ENCODE data around the gene TGFA. TPM values are rescaled to one million over a fixed set of nuclear protein-coding genes. Genes with fewer than 3 reads are reported as not detected.

The TGFA gene
- total and polyA plus RNA-seq, 11 donors = 0.50 to 4.9 (median 1.0) TPM

GRCh38 chr2:70560040-70560439, 6.4 kb upstream of the TGFA start:
- no peaks in the 10 kb centered on the region for H3K9me3 ChIP-seq
- intact Hi-C loops (cut with DNase I) = no loop called here
- TF ChIP-seq POLR2A (IDR thresholded peaks at IDR 0.05) (no peak), CTCF (IDR thresholded peaks at IDR 0.05) (no peak)
- ATAC-seq (no peak), DNase-seq (no peak)
- no peak overlapping the region for H3K27ac ChIP-seq
- H3K4me3 ChIP-seq = no peak overlapping the region
- no peaks in the 10 kb centered on the region for H3K4me1 ChIP-seq
- no peaks in the 10 kb centered on the region for H3K36me3 ChIP-seq
- 79 to 92% (median 84%) methylated on average over 2 of the region's 2 CpGs for WGBS, 4 donors
- peaks cover 0 to 44% (median 6%) of the 10 kb centered on the region in 9 donors for H3K27me3 ChIP-seq

GRCh38 chr2:70558195-70558808, 4.7 kb upstream of the TGFA start:
- DNase-seq (no peak), ATAC-seq (no peak)
- WGBS, 4 donors = 48 to 61% (median 59%) methylated on average over 5 of the region's 5 CpGs
- no peak overlapping the region for H3K27ac ChIP-seq
- peaks cover 0 to 12% (median 6%) of the 10 kb centered on the region in 12 donors for H3K4me1 ChIP-seq
- intact Hi-C loops (cut with DNase I) = loop anchor here in 3 of 10 donors (5.0 to 10.0 kb wide), 3 partner anchors 56 to 214 kb away; no protein-coding TSS in a partner anchor
- no peaks in the 10 kb centered on the region for H3K9me3 ChIP-seq
- no peak overlapping the region for H3K4me3 ChIP-seq
- H3K27me3 ChIP-seq = peaks cover under 1 to 58% (median 14%) of the 10 kb centered on the region in 9 donors
- TF ChIP-seq POLR2A (IDR thresholded peaks at IDR 0.05) = no peak
- no peak for TF ChIP-seq CTCF (IDR thresholded peaks at IDR 0.05)
- no peaks in the 10 kb centered on the region for H3K36me3 ChIP-seq

GRCh38 chr2:70557171-70557838, 3.7 kb upstream of the TGFA start:
- Histone ChIP-seq H3K36me3 (no peaks in the 10 kb centered on the region), H3K27me3 (peaks cover 4 to 67% (median 18%) of the 10 kb centered on the region in 9 donors), H3K4me3 (no peak overlapping the region), H3K4me1 (peaks cover 0 to 22% (median 11%) of the 10 kb centered on the region in 12 donors), H3K27ac (no peak overlapping the region), H3K9me3 (no peaks in the 10 kb centered on the region)
- no peak for TF ChIP-seq CTCF (IDR thresholded peaks at IDR 0.05)
- TF ChIP-seq POLR2A (IDR thresholded peaks at IDR 0.05) = no peak
- intact Hi-C loops (cut with DNase I) = loop anchor here in 3 of 10 donors (5.0 to 10.0 kb wide), 3 partner anchors 57 to 213 kb away; no protein-coding TSS in a partner anchor
- DNase-seq (no peak), ATAC-seq (no peak)
- WGBS, 4 donors = 55 to 62% (median 59%) methylated on average over 6 of the region's 6 CpGs

GRCh38 chr2:70556608-70557007, 3.0 kb upstream of the TGFA start:
- TF ChIP-seq POLR2A (IDR thresholded peaks at IDR 0.05) = no peak
- TF ChIP-seq CTCF (IDR thresholded peaks at IDR 0.05) = no peak
- whole genome bisulfite sequencing, 4 donors = 67 to 74% (median 71%) methylated on average over 2 of the region's 2 CpGs
- intact Hi-C loops (cut with DNase I) = loop anchor here in 3 of 10 donors (5.0 to 10.0 kb wide), 3 partner anchors 58 to 212 kb away; no protein-coding TSS in a partner anchor

More at GRCh38 chr2:70556608-70557007, 3.0 kb upstream of the TGFA start:
- H3K27me3 ChIP-seq = peaks cover 8 to 71% (median 21%) of the 10 kb centered on the region in 9 donors
- H3K9me3 ChIP-seq = no peaks in the 10 kb centered on the region
- ATAC-seq = no peak
- DNase-seq = no peak
- H3K27ac ChIP-seq = no peak overlapping the region
- H3K4me1 ChIP-seq = peaks cover 0 to 23% (median 11%) of the 10 kb centered on the region in 12 donors
- H3K4me3 ChIP-seq = no peak overlapping the region
- no peaks in the 10 kb centered on the region for H3K36me3 ChIP-seq

All from heart left ventricle (tissue), 16 donors.